NCI-H128 (cell line): ENCODE results near the gene ZDHHC8.
"Not testable (repeated sequence)": the region's sequence is repeated elsewhere in the genome, so short reads cannot be mapped to it uniquely, and the experiment has no call there.

Experiments
- DNase-seq: peaks from one replicate; lab custom pipeline; 2025; ENCODE audit not compliant: unreplicated experiment; lab: John Stamatoyannopoulos, UW

The ZDHHC8 gene

DNA sequence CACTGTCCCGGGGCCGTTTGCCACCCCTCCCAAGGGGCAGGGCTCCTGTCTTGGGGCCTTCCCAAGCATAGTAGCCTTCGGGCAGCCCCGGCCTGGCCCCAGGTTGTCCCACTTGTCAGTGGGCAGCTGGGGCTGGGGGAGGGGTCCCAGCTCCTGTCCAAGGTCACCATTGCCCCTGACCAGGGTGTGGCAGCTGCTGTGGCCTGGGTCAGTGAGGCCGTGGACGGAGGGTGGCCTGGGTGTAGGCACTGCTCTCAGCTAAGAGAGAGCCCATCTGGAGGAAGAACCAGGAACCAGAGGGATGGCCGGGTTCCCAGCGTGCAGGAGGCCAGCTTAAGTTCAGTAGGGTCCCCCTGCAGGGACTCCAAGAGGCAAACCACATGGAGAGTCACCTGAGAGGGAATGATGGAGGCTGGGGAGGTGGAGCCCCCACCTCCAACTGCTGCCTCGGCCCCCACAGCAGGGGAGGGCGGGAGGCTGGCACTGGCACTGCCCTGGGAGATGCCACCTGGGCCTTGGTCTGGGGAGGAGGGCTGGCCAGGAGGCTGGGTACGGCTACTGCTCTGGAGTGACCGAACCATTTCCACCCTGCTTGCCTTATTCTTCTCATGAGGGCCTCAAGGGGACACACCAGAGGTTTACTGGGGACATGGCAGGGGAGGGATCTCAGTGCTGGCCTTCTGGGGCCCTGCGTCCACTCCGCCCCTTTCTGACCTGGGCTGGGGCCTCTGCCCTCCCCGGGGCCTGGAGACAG, 26.0 kb downstream of the ZDHHC8 start:
- DNase-seq: no peak

DNA sequence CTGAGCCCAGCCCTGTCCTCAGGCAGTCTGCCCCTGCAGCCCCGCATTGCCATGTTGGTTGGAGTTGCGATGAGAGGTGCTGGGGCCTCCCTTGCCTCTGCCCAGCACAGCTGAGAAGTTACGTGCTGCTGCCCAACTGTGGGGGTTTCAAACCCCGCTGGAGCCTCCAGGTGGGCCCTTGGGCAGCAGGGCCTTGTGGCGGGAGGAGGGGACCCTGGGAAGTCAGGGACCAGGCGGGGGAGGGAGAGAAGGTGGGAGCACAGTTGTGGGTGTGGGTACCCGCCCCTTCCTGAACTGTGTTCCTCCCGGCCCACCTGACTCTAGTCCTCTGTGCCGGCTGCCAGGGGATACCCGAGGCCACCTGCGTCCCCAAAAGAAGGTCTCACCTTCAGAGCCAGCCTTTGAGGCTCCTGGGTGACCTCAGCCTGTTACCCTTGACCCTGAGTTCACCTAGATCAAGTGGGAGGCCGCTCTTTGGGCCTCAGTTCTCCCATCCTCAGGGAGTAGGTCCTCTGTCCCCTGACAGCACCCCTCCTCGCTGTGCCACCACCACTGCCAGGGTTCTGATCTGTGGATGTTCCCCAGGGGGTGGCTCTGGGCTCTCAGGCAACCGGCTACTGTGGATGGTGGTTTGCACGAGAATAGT, 26.9 kb downstream of the ZDHHC8 start:
- DNase-seq: no peak

DNA sequence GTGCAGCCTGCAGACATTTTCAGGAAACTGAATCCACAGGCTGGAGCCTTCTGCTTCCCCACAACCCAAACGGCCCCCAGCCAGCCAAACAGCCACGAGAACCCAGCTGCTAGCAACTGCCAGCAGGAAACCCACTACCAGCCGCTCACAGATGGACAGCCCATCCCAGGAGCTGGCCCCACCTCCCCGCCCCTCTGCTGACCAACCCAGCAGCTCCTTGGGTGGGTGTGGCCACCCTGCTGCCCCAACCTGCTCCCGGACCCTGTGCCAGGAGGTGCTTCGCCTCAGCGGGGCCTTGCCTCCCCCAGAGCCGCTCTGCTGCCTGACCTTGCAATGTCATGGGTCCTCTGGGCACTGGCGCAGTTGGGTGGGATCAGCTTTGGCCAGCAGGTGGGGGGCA, 27.5 kb downstream of the ZDHHC8 start:
- DNase-seq: no peak

- not testable (repeated sequence) for DNase-seq
Observed at GRCh38 chr22:20159531-20159930, 27.9 kb downstream of the ZDHHC8 start.

GRCh38 chr22:20160041-20160440, 28.4 kb downstream of the ZDHHC8 start:
- no peak for DNase-seq

GRCh38 chr22:20164863-20165262, 33.3 kb downstream of the ZDHHC8 start:
- no peak for DNase-seq

DNA sequence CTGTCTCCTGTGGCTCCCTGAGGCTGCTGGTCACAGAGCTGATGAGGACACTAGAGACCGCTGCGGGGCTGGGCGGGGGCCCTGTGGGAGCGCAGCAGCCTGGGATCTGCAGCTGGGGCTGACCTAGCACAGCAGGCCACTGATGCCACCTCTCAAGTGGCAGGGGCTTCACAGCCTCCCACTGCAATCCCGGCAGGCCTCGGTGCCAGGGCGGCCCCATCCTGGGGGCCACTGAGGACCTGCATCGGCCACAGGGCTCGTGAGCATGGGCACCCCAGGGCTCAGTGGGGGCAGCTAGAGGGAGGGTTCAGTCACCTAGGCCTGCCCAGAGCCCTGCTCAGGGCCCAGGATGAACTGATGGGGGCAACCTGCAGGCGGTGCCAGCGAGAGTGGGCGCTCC, 33.8 kb downstream of the ZDHHC8 start:
- no peak for DNase-seq

- no peak for DNase-seq
Observed at GRCh38 chr22:20165913-20166312, 34.3 kb downstream of the ZDHHC8 start.

DNA sequence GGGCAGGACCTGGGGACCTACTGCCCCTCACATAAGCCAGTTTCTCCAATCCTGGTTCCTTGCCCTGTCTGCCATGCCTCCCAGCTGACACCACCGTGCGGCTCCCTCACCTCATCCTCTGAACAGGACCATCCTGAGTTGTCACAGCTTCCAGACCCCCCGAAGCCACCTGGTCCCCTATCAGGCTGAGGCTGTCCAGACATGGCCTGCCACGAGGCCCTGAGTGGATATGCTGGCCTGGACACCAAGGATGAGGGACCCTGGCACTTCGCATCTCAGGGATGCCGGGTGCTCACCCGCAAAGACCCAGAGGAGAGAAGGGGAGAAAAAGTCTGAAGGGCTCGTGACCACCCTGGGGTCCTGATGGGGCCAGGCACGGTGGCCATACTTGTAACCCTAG, 35.1 kb downstream of the ZDHHC8 start:
- no peak for DNase-seq

DNA sequence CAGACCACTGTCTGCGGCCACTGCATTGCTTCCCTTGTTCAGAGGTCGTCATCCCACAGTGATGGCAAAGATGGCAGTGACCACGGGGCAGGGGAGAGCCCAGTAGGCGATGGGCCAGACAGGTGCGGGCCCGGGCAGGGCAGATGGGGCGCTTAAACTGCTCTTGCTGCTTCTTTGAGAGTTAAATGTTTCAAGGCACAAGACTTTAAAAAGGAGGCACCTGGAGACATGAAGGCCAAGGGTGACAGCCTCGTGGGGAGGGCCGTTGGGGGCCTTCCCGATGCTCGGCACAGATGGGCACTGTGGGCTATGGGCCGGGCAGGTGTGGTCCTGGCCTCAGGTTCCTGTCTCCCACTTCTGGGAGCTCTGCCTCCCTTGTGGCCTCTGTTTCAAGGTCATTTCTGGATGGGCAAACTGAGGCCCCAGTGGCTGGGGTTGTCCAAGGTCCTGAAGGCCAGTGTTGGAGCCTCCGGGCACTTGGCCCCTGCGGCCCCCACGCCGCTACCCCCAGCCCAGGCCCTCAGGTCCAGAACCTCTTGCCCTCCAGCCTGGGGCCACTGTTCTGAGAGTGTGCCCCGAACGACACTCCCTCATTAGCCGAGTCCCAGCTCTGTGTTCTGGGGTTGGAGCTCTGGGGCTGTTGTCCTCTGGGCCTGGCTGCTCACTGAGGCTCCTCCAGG, 36.2 kb downstream of the ZDHHC8 start:
- no peak for DNase-seq

GRCh38 chr22:20169253-20169822, 37.7 kb downstream of the ZDHHC8 start:
- DNase-seq: no peak

GRCh38 chr22:20170170-20170569, 38.6 kb downstream of the ZDHHC8 start:
- DNase-seq: no peak

DNA sequence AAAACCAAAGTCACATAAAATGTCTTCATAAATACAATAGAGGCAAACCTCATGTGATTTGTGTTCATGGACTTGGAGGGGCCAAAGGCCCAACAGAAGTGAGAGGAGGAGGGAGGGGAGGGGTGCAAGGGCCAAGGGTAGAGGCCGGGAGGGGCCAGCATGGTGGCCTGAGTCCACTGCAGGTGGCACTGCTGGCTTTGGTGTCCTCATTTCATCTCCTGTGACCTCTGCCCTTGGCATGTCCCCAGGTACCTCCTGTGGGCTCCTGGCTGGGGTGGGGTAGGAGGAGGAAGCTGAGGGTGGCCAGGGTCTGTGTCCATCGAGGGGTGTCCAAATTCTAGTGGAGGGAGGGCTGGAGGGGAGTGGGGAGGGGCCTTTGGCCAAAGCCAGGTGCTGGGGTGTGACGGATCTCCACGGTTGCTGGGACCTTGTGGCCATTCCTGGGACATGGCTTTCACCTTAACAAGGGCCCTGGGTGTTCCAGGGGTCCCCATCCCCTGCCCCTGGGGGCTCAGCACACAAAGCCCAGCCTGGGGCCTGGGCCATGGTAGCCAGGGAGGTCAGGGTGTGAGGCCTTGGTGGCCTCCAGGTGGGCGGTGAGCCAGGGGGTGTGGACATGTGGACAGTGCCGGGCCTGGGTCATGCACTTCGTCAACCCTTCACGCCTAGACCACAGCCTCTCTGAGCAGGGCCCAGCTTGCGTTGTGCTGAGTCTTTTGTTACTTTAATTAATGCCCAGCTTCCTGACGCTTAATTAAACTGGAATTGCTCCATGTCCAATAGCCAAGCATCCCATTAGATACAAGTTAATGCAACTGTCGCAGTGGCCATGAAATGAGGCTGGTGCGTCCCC, 39.9 kb downstream of the ZDHHC8 start:
- DNase-seq: no peak

DNA sequence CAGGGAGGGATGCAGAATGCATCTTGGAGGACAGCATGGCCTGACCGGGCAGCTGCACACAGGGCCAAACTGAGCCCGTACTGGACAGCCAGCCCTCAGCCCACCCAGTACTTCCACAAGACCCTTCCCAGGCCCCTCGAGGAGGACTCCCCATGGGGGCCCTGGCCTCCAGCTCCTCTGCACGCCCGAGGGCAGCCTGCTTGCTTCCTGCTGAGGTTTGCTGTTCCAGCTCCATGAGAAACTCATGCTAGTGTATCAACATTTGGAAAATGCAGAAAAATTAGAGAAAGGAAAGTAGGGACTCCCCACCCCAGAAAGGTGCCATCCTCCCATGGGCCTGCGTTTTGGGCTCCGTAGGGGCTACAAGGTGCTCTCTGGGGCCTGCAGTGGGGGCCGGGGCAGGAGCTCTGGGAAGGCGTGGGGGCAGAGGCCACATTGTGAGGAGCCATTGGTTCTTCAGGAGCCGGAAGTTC, 40.6 kb downstream of the ZDHHC8 start:
- no peak for DNase-seq

DNA sequence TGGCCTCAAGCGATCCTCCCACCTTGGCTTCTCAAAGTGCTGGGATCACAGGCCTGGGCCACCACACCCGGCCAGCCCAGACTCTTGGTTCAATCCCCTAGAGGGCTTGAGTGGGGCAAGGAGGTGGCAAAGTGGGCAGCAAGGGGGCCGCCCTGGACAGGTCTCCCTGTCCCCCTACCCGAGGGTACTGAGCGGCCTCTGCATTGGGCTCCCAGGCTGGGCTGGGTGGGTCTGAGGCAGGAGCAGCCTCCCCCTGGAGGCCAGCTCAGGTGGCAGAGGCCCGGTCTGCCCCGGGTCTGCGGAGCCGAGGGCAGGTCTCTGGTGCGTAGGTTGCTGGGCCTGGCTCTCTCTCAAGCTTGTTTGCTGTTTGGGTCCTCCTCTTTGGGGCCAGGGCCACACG, 41.6 kb downstream of the ZDHHC8 start:
- DNase-seq: no peak

DNA sequence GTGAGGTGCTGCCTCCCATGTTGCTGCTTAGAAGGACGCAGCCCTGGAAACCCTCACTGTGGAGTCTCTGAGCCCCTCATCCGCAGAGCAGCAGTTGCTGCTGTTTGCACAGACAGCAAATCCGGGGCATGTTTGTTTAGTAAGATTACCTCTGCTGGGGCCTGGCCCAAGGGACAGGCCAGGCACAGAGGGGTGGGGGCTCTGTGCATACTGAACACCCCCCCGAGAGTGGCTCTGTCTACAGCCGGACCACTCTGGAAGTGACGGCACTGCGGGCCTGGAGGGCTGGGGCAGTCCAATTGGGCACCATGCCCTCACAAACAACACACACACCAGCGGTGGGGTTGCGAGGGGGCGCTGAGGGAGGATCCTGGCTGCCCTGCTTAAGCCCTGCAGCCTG, 42.2 kb downstream of the ZDHHC8 start:
- DNase-seq: no peak

DNA sequence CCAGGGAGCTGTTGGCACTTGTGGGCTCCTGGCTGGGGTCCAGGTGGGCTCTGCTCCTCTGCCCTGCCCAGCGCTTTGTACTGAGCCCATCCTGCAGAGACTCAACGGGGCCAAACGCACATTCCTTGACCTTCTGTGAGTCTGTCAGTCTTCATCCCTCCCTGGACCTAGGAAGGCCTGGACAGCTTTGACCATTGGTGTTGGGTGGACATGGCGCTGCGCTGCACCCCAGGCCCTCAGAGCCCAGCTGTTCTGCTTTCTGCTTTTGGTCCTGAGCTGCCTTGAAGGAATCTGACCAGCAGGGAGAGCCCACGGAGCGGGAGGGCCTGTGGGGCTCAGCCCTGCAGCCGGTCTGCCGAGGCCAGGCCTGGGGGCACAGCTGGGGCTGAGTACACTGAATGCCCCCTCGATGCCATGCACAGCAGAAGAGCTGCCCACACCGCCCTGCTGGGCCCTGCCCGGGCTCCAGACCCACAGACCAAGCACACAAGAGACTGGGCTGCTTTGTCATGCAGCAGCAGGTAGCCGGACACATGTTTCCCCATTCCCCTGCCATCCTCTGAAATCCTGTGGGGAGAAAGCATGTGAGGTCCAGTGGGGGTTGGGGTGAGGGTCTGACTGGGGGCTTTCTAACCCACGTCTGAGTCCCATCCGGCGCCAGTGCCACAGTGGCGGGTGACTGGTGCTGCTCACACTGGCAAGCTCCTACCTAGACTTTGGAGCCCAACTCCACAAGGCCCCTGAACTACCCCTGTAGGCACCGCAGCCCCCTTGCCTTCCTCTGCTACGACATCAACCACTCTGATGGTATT, 43.4 kb downstream of the ZDHHC8 start:
- DNase-seq: no peak

DNA sequence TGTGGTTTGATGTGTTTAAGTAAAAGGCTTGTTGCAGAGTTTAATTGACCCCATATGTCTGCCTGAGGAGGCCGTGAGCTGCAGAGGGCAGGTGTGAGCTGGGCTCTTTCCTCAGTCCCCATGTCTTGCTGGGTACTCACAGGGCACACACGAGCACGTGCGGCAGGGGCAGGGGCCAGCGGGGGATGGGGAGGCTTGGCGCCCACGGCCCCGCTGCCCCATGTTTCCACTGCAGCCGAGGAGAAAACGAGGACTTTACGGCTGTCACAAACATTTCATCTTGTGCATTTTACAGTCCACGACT, 43.9 kb downstream of the ZDHHC8 start:
- no peak for DNase-seq

- no peak for DNase-seq
Observed at GRCh38 chr22:20176421-20177085, 44.9 kb downstream of the ZDHHC8 start.
